ENCODE measurements around the gene JARID2. TPM values are rescaled to one million over a fixed set of nuclear protein-coding genes. Genes with fewer than 3 reads are reported as not detected.

Gene JARID2
- polyA plus RNA-seq, 1 donor from 2014 or later = 25.5 TPM

GRCh38 chr6:15242503-15242902 is 3.4 kb upstream of the JARID2 start:
- Histone ChIP-seq H4K20me1 (ENCODE audit: insufficient read depth) (no peaks in the 10 kb centered on the region), H3K36me3 (ENCODE audit: insufficient read depth, low read length) (no peaks in the 10 kb centered on the region), H3K9me2 (ENCODE audit: insufficient read depth, low read length) (no peaks in the 10 kb centered on the region), H3K27ac (ENCODE audit: low read length) (no peak overlapping the region), H3F3A (ENCODE audit: insufficient read depth, low read length, poor library complexity, severe bottlenecking) (no peaks in the 10 kb centered on the region), H3K4me3 (ENCODE audit: low read length) (no peak overlapping the region), H3K27me3 (ENCODE audit: insufficient read depth, low read depth, low read length) (no peaks in the 10 kb centered on the region), H3K4me2 (ENCODE audit: low read length) (no peak overlapping the region), H2AFZ (ENCODE audit: low read depth, low read length) (no peak overlapping the region), H3K9ac (ENCODE audit: low read length) (no peak overlapping the region), H3K9me3 (ENCODE audit: low read length) (no peaks in the 10 kb centered on the region), H3K79me2 (replicated peaks; ENCODE audit: insufficient read depth, low read length) (peaks cover 16% of the 10 kb centered on the region)
- TF ChIP-seq EP300 (conservative IDR thresholded peaks at IDR 0.05; ENCODE audit: poor library complexity, severe bottlenecking) (no peak), POLR2AphosphoS5 (IDR thresholded peaks at IDR 0.05) (no peak)
- TF ChIP-seq, protein P1, sequence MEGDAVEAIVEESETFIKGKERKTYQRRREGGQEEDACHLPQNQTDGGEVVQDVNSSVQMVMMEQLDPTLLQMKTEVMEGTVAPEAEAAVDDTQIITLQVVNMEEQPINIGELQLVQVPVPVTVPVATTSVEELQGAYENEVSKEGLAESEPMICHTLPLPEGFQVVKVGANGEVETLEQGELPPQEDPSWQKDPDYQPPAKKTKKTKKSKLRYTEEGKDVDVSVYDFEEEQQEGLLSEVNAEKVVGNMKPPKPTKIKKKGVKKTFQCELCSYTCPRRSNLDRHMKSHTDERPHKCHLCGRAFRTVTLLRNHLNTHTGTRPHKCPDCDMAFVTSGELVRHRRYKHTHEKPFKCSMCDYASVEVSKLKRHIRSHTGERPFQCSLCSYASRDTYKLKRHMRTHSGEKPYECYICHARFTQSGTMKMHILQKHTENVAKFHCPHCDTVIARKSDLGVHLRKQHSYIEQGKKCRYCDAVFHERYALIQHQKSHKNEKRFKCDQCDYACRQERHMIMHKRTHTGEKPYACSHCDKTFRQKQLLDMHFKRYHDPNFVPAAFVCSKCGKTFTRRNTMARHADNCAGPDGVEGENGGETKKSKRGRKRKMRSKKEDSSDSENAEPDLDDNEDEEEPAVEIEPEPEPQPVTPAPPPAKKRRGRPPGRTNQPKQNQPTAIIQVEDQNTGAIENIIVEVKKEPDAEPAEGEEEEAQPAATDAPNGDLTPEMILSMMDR (IDR thresholded peaks at IDR 0.05; ENCODE audit: poor library complexity, severe bottlenecking) = no peak

DNA sequence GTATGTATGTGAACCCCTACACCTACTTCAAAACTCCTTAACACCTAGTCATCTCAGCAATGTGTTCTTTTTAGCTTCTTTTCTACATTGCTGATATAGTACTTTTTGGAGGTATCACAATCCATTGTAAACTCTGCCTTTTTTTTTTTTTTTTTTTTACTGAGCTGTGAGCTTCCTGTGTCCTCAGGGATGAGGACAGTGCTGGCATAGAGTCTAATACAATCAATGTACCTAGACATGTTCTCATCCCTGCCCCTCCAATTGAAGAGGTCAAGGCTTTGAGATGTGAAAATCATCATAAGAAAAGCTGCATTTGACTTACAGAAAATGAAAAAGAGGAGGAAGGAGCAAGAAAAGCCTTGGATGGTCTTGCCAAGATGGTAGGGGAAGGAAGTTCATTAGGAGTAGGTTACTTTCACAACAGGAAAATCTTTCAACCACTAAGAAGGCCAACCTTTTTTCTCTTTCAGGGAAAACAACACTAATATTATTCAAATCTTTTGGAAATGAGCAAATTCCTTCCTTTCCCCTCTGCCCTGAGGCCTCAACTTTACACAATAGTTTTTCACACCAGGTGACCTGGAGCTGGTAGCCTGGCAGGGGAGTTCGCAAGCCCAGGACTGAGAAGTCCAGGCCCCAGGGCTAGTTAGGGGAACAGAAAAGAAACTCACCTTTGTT is 2.8 kb upstream of the JARID2 start:
- no peaks in the 10 kb centered on the region for H3K9me3 ChIP-seq (ENCODE audit: low read length)
- H3K27me3 ChIP-seq (ENCODE audit: insufficient read depth, low read depth, low read length) = no peaks in the 10 kb centered on the region
- H4K20me1 ChIP-seq (ENCODE audit: insufficient read depth) = no peaks in the 10 kb centered on the region
- H3K36me3 ChIP-seq (ENCODE audit: insufficient read depth, low read length) = no peaks in the 10 kb centered on the region
- no peak overlapping the region for H2AFZ ChIP-seq (ENCODE audit: low read depth, low read length)
- H3K79me2 ChIP-seq (replicated peaks; ENCODE audit: insufficient read depth, low read length) = peaks cover 20% of the 10 kb centered on the region
- H3K4me2 ChIP-seq (ENCODE audit: low read length) = no peak overlapping the region
- no peak overlapping the region for H3K4me3 ChIP-seq (ENCODE audit: low read length)
- no peak for TF ChIP-seq EZH2 (IDR thresholded peaks at IDR 0.05; ENCODE audit: borderline replicate concordance, insufficient read depth, low read length, poor library complexity, severe bottlenecking)
- TF ChIP-seq, protein P1 (IDR thresholded peaks at IDR 0.05; ENCODE audit: poor library complexity, severe bottlenecking) = no peak
- no peak for TF ChIP-seq EP300 (conservative IDR thresholded peaks at IDR 0.05; ENCODE audit: poor library complexity, severe bottlenecking)
- TF ChIP-seq, protein P2, sequence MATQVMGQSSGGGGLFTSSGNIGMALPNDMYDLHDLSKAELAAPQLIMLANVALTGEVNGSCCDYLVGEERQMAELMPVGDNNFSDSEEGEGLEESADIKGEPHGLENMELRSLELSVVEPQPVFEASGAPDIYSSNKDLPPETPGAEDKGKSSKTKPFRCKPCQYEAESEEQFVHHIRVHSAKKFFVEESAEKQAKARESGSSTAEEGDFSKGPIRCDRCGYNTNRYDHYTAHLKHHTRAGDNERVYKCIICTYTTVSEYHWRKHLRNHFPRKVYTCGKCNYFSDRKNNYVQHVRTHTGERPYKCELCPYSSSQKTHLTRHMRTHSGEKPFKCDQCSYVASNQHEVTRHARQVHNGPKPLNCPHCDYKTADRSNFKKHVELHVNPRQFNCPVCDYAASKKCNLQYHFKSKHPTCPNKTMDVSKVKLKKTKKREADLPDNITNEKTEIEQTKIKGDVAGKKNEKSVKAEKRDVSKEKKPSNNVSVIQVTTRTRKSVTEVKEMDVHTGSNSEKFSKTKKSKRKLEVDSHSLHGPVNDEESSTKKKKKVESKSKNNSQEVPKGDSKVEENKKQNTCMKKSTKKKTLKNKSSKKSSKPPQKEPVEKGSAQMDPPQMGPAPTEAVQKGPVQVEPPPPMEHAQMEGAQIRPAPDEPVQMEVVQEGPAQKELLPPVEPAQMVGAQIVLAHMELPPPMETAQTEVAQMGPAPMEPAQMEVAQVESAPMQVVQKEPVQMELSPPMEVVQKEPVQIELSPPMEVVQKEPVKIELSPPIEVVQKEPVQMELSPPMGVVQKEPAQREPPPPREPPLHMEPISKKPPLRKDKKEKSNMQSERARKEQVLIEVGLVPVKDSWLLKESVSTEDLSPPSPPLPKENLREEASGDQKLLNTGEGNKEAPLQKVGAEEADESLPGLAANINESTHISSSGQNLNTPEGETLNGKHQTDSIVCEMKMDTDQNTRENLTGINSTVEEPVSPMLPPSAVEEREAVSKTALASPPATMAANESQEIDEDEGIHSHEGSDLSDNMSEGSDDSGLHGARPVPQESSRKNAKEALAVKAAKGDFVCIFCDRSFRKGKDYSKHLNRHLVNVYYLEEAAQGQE (IDR thresholded peaks at IDR 0.05; ENCODE audit: borderline replicate concordance) = no peak
- no peak for TF ChIP-seq TAF1 (IDR thresholded peaks at IDR 0.05; ENCODE audit: low read depth)
- no peak for TF ChIP-seq MXI1 (conservative IDR thresholded peaks at IDR 0.05; ENCODE audit: poor library complexity, severe bottlenecking)
- no peak for TF ChIP-seq RAD21 (conservative IDR thresholded peaks at IDR 0.05)
- no peak for TF ChIP-seq SMC3 (conservative IDR thresholded peaks at IDR 0.05; ENCODE audit: poor library complexity)
- no peak for TF ChIP-seq POLR2AphosphoS5 (IDR thresholded peaks at IDR 0.05)
- no peak overlapping the region for H3K27ac ChIP-seq (ENCODE audit: low read length)
- no peaks in the 10 kb centered on the region for H3F3A ChIP-seq (ENCODE audit: insufficient read depth, low read length, poor library complexity, severe bottlenecking)
- H3K9ac ChIP-seq (ENCODE audit: low read length) = no peak overlapping the region
- H3K9me2 ChIP-seq (ENCODE audit: insufficient read depth, low read length) = no peaks in the 10 kb centered on the region
